Activated gamma-delta T cell treated with anti-CD3 and anti-CD28 coated beads, Interleukin-2, amount 50 U/mL, for 16 hours (primary cell): ENCODE data around the gene COPZ1.
A peak's percentile ranks its signal among the peaks of the same experiment; 100 is the strongest.
"Not testable (repeated sequence)": the region's sequence is repeated elsewhere in the genome, so short reads cannot be mapped to it uniquely, and the experiment has no call there.

Experiments
- DNase-seq: peaks from one replicate; pipeline ENCODE4 v3.0.0-alpha.2; 2020; ENCODE audit warnings: low read depth

COPZ1 gene

DNA sequence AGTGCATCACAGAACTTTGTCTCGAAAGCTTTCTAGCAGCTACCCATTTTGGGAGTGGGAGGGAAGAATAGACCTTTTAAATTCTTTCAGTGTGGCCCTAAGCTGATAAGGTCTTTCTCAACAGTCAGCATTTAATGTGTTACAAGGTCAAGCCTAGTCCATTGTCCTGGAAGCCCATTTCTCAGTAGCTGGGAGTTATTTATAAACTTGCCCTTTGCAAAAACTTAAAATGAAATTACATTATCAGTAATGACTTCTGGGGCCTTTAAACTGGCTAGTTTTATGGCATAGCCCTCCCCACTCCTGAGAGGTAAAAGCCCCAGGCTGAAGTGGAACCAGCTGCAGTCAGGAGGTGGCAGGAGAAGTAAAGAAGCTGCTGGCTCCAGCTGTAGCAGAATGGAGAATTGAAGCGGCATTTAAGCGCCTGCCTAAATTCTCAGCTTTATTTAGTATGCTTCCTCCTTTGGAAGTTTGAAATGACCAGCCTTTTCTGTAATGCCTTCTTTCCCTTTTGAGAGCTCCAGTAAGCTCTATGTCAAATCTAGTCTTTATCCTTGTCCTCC, 12.4 kb downstream of the COPZ1 start:
- no peak for DNase-seq

DNA sequence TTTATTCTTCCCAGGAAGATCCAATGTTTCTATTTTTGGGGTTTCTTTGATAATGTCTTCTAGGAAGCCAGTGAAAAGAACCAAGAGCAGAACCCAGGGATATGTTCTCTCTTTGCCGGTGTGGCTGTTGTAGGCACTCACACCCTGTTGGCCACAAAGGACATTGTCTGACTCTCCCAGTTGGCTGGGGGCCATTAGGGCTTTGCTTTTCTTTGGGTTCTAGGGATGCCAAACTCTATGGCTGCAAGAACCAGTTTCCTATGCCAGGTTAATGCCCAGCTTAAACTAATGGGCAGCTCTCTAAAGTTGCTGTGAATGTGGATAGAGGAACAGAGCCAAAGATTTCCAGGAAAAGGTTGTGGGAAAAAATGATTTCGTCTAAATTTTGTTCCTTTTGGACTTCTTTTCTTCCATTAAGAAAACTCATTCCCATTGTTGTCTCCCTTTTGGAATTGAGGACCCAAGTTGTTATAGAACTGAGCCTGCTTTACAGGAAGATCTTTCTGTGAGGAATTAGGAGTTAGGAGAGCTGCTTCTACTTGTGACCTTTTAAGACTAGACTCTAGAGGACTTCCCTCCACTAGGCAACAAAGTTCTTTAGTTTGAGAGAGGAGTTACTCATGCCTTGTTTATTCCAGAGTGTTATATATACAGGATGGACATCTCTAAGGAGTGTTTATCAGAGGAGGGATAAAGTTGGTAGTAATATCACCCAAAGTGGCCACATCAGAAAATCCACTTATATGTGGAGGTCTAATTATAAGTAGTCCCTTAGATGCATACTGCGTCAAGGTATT, 13.1 kb downstream of the COPZ1 start:
- DNase-seq: no peak

DNA sequence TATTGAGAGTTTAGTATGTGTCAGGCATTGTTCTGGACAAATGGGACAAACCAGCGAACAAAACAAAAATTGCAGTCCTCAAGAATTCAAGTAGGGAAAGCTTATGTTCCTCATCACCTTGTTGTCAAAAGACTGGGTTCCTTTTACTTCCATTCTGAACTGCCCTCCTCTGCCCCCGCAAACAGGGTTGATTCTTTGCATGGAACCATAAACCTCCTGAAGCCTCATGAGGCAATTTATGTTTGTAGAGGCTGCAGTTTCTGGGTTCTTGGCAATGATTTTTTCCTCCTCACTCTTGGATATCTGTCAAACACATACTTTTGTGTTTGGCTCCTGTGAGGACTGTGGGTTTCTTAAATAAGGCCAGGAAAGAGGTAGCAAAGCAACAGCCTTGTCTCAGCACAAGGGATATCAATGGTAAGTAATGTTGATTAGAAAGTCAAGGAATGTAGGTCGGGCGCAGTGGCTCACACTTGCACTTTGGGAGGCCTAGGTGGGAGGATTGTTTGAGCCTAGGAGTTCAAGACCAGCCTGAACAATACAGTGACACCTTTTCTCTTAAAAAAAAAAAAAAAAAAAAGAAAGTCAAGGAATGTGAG, 13.9 kb downstream of the COPZ1 start:
- DNase-seq: no peak

DNA sequence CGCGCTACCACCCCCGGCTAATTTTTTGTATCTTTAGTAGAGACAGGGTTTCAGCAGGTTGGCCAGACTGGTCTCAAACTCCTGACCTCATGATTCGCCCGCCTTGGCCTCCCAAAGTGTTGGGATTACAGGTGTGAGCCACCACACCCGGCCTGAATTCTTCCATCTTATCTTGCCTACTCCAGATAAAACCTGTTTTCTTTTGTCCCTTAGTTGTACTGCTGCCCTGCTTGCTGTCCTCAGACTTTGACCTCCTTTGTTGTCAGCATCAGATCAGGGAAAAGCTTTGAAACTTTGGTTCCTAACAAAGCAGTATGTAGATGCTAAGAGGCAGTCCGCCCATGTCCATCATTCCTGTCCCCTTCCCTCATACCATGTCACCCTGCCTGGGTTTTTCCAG, 15.9 kb downstream of the COPZ1 start:
- no peak for DNase-seq

DNA sequence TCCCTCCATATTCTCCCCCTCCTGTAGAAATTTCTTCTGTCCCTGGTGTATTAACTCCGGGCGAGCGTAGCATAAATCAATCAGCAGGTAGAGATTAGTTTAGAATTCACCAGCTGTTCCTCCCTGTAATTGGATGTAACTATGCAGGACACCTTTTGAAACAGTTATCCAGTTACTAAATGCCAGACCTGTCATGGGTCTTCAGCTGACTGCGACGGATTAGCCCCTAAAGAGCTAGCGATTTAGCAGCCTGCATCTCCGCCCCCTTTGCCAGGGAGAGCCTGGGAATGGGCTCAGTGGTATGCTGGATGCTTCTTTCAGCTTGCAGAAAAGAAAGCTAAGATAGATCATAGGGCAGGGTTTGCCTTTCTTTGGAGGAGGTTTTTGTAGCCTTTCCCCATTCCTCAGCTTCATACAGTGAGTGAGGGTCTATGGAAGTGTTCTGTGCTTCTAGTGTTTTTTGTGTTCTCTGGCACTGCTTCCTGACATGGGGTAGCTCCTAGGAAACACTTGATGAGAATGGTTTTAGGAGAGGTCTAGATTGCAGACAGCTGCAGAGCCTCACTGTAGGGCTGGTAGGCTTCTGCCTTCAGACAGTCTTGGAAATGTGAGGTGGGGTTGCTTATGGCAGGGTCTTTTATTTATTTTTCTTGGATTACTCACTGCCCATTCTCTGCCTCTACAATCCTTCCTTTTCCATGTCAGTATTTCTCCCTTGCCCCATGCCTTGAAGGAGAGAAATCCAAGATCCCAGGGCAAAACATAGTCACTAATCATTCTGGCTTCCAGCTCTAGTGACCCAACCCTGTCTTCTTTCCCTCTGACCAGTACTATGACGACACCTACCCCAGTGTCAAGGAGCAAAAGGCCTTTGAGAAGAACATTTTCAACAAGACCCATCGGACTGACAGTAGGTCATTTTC, 16.7 kb downstream of the COPZ1 start:
- DNase-seq: no peak

DNA sequence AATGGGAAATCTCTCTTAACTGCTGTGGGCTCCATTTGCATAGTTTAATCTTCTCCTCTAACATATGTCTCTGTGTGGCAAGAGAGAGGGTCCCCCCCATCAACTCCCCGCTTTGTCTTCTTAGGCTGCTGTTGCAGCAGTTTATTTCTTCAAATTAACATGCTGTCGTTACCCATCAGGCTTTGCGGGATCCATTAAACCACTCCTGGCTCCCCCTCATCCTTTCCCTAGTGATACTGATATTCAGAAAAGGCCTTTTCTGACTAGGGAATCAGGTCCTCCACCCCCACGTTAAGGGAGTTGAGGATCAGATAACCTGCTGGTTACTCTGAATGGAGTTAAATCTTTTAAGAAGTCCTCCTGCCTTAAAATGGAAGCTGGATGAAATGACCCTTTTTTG, 24.1 kb downstream of the COPZ1 start:
- DNase-seq: no peak

- DNase-seq: no peak
Observed at GRCh38 chr12:54349679-54350078, 24.7 kb downstream of the COPZ1 start.

DNA sequence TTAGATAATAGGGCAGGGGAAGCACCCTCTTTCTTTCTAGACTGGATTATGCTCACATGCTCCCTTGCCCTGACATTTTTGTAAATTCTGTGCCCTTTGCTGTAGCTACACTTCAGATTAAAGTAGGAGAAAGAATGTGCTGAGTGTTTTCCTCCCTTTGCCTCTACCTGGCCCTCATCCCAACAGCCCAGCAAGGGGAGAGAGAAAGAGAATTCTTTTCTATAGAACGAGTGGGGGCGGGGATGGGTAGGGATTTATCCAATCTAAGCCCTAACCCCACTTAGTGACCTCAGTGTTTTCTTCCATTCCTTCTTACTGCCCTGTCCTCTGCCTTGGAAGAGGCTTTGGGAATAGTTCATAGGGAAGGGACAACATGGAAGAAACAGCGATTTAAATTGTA, 25.8 kb downstream of the COPZ1 start:
- no peak for DNase-seq

GRCh38 chr12:54351341-54351740, 26.4 kb downstream of the COPZ1 start:
- DNase-seq: no peak

- DNase-seq: peak; percentile 13
Observed at GRCh38 chr12:54352022-54352531, 27.1 kb downstream of the COPZ1 start.

GRCh38 chr12:54352891-54353874, 28.3 kb downstream of the COPZ1 start:
- no peak for DNase-seq

- DNase-seq: not testable (repeated sequence)
Observed at GRCh38 chr12:54354271-54354670, 29.3 kb downstream of the COPZ1 start.

DNA sequence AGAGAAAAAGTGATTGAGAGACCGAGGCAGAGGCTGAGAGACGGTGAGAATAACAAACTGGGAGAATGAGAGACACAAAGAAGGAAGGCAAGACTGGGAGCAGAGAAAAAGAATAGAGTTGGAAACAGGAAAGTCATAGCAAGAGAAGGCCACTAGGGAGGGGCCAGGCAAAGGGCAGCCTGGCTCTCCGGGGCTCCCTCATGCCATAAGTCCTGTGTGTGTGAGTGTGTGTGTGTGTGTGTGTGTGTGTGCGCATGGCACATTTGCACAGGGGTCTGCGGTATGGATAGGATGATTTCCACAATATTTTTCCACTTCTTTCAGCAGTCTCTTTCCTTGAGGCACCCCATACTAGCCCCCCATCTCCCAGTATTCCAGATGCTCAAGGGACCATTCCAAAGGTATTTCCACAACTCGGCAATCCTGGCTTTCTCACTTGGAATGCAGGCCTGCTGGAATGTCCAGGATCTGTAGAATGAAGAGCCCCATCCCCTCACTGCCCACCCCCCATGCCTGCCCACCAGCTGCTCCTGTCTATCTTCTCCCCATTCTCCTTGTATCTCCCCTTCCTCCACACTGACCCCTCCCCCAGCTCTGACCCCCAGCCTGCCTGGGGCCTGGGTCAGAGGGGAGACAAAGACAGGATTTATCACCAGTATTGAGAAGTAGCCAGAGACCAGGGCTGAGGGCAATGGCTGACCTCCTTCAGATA, 30.3 kb downstream of the COPZ1 start:
- DNase-seq: no peak

- no peak for DNase-seq
Observed at GRCh38 chr12:54356228-54356627, 31.3 kb downstream of the COPZ1 start.

- no peak for DNase-seq
Observed at GRCh38 chr12:54356951-54357356, 32.0 kb downstream of the COPZ1 start.

DNA sequence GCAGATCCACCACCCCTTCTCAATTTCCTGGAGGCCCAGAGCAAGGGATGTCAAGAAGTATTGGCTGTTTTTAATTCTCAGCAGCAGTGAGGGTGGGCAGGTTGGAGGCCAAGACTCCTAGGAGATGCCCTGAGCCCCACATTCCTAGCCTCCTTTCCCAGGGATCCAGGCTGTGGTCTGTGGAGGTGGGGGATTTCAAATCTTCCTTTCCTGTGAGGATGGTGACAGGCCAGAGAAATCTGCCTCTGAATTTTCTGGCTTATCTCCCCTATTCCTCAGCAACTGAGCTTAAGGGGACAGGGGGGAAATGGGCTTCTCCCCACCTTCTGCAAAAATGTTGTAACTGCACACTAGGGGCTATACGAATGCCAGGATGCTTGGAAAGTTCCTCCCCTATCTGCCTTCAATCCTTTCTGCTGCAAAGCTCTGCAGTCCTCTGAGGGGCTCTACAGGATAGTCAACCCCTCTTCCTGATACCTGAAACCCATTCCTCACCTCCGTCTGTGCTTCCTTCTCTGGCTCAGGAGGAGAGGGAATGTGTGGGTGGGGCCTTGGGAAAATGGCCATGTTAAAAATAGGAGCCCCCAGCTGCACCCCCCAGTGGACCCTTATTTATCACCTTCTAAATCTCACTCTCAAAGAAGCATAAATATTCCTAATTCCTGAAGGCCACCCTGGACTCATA, 32.7 kb downstream of the COPZ1 start:
- no peak for DNase-seq

DNA sequence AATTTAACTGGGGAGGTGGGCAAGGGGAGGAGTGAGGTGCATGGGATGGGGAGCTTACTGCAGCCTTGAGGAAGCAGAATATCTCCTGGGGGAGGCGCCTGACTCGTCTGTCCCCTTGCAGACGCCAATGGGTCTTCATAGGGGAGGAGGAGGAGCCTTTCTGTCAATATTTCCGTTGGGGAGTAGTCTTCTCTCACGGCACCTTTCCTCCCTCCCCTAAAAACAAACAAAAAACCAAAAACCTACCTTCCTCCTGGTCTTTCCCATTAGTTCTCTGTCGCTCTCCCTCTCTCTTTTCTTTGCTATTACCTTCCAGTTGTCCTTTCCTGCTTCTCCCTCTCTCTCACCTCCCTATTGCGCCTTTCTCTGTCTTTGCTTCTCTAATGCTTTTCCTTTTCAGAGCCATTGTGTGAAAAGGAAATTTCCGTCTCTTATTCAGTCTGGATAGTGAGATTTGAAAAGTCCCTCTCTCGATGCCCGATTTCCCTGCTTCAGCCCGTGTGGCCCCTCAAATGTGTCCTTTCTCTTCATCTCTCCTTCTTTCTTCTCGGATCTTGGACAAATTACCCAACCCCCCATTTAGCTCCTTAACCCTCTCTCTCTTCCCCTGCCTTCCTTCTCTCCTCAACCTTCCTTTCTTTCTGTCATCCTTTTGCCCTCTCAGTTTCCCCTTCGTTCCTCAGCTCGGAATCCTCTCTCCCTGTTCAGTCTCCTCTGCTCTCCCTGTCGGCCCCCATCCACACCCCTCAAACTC, 33.4 kb downstream of the COPZ1 start:
- peak; percentile 24 for DNase-seq

GRCh38 chr12:54358945-54359761, 34.2 kb downstream of the COPZ1 start:
- peak; percentile 86 for DNase-seq
